IPS-NIHi7 (cell line): ENCODE data around the gene HOXB2.
"Not testable (repeated sequence)": the region's sequence is repeated elsewhere in the genome, so short reads cannot be mapped to it uniquely, and the experiment has no call there.

ENCODE experiments used
- DNase-seq: peaks from one replicate; pipeline ENCODE4 v3.0.0; 2012; ENCODE audit warnings: mixed read lengths; ENCODE audit errors: extremely low spot score

The HOXB2 gene

DNA sequence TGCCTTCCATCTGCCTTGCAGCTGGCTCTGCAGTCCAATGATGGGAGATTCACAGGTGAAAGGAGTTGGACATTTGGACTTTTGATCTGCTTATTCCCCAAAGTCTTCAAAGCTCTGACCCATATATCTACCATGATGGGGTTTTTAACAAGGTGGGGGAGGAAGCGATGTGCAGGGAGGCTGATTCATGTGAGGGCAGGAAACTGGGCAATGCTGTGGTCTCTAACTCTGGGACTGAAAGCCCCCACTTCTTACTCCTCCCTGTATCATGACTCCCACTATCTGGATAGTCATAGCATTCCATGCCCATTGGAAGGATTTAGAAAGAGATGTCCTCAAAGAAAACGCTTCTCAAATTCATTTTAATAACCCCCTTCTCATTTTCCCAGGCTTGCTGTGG, 30.4 kb downstream of the HOXB2 start:
- DNase-seq = no peak

DNA sequence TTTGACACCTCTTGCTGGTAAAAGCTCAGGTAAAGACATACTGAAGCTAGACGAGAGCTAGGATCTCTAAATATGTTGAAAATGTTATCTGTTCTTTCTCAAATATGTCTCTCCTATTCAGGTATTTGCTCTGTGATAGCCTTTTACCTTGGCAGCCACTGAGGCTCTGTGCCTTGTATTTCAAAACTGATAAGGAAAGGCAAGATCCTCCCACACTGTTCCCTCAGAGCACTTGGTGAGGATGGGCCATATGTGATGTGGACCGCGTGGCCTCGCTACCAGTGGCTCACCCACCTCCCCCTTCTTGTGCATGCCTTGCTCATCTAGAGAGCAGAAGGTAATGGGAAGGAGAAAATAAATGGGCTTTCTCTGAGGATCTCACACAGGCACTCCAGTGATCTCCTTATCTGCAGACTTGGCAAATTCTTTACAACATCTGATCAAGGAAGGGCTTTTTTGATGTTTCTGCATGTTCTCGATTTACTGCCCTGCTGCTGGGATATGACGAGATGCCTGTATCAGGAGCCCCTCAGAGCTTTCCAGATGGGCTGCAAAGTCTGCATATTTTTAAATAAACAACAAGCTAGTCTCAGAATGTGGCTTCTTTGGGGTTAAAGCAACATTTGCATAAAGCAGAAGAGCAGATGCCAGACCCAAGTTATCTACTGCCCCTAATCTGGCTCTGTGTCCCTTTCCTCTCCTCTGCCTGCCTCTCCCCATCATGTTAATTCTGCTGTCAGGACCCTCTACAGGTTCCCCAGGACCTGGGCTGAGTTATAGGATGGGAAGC, 31.0 kb downstream of the HOXB2 start:
- DNase-seq = no peak

DNA sequence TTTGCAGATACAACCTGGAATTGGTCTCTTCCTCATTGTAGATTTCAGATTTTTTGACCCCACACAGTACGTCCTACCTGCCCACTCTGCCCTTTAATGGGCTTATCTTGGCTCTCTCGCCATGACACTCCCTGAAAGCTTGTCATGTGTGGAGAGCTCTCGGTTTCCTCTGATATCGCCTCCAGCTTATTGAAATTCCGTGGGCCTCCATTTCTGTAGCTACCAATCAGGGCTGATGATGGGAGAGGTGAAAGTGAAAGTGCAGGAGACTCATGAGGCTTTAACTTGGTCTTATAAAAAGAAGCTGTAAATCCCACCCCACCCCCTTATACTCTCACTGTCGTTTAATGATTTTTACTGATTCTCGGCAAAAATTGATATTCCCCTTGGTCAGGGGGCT, 31.8 kb downstream of the HOXB2 start:
- no peak for DNase-seq

DNA sequence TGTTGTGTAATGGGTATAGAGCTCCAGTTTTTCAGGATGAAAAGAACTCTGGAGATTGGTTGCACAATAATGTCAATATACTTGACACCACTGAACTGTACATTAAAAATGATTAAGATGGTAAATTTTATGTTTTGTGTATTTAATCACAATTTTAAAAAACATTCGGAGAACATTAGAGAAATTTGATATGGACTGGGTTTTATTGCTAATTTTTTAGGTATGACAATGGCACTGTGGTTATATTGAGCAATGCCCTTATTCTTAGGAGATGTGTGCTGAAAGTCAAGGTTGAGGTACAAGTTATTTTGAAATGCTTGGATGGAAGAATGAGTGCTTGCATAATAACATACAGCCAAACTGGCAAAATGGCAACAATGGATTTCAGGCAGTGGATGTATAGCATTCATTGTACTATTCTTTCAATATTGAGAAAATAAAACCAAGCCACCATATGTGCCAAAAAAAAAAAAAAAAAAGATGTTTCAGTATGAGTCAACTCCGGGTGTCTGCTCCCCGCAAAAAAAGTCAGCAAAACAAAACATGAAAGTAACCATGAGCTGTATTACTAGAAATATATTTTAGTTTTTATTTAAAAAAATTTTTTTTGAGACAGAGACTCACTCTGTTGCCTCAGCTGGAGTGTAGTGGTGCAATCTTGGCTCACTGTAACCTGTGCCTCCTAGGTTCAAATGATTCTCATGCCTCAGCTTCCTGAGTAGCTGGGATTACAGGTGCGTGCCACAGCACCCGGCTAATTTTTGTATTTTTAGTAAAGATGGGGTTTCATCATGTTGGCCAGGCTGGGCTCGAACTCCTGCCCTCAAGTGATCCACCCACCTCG, 33.9 kb downstream of the HOXB2 start:
- DNase-seq = no peak

DNA sequence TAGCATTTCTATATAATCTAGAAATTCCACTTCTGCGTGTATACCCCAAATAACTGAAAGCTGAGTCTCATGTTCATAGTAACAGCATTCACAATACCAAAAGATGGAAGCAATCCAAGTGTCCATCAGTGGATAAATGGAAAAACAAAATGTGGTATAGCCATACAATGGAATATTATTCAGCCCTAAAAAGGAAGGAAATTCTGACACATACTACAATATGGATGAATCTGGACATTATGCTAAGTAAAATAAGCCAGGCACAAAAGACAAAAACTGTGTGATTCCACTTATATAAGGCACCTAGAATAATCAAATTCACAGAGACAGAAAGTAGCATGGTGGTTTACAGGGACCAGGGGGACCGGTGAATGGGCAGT, 34.5 kb downstream of the HOXB2 start:
- DNase-seq = no peak

DNA sequence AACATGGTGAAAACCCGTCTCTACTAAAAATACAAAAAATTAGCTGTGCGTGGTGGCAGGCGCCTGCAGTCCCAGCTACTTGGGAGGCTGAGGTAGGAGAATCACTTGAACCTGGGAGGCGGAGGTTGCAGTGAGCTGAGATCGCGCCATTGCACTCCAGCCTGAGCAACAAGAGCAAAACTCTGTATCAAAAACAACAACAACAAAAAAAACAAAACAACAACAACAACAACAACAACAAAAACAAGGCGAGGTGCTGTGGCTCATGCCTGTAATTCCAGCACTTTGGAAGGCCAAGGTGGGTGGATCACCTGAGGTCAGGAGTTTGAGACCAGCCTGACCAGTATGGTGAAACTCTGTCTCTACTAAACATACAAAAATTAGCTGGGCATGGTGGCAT, 35.2 kb downstream of the HOXB2 start:
- not testable (repeated sequence) for DNase-seq

DNA sequence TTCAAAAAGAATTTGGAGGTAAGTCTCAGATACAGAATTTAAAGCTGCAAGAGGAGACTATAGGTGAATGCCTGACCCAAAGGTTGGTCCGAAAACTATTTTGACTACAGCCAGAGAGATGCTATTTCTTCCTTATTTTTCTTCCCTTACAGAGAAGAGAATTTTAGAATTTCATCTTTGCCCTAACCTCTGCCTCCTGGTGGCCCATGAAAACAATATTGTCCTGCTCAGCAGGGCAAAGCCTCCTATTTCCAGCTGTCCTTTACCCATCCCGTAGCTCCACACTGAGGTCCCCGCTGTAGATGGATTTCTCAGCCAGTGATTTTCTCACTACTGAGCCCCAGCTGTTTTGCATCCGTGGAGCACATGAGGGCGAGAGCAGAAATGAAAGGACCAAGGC, 38.7 kb downstream of the HOXB2 start:
- DNase-seq = no peak

DNA sequence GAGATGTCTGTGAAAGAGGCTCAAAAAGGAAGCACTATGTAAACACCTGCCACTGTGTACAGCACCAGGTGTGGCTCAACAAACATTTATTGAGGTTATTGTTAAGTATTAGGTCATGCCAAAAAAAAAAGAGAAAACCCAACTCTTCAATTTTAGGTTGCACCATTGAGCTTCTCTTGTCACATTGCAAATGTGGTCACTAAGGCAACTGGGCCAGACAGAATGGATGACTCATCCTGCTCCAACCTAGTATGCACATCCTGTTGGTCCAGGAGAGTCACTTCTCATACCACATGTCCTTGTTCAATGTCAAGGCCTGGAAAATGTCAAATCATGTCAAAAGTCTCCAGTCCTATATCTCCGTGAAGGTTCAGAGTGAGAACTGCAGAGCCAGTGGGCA, 39.1 kb downstream of the HOXB2 start:
- DNase-seq = no peak

DNA sequence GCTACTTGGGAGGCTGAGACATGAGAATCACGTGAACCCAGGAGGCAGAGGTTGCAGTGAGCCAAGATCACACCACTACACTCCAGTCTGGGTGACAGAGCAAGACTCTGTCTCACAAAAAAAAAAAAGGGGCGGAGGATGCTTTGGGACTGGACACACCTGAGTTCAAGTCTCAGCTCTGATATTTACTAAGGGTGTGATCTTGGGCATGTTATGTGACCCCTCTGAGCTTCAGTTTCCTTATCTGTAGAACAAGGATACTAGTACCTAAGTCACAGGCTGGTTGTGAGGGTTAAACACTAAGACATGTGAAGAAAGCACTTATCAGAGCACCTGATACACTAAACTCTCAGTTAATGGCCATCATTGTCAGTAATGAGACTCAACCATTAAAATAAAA, 40.0 kb downstream of the HOXB2 start:
- no peak for DNase-seq

DNA sequence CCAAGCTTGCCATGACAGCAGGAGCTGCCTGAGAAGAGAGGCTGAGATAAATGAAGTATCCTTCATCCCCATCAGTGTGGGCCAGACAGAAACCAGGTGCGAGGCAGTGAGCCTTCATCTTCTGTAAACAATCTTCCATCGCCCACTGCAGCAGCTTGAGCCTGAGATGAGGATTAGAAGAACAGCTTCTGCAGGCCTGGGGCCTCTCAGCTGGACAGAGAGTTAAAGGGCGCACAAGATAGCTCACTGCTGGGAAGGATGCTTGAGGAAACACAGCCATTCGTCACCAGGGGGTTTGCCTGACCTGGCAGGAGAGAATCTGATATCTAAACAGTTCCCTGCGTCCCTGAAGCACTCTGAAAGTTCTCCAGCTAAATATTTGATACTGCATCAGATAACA, 41.2 kb downstream of the HOXB2 start:
- no peak for DNase-seq

DNA sequence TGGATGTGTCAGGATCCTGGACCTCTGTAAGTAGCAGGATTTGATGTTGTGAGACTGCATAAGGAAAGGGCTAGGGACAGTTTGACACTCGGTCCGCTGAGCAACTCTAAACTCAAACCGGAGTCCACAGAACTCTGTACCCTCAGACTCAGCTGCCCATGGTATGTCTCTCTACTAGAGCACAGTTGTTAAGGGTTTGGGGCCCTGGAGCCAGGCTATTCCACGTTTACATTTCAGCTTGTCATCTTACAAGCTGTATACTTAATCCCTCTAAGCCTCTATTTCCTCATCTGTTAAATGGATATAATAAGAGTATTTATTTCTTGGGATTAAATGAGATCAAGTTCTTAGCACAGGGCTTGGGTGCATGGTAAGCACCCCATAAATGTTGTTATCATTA, 42.0 kb downstream of the HOXB2 start:
- DNase-seq = no peak

DNA sequence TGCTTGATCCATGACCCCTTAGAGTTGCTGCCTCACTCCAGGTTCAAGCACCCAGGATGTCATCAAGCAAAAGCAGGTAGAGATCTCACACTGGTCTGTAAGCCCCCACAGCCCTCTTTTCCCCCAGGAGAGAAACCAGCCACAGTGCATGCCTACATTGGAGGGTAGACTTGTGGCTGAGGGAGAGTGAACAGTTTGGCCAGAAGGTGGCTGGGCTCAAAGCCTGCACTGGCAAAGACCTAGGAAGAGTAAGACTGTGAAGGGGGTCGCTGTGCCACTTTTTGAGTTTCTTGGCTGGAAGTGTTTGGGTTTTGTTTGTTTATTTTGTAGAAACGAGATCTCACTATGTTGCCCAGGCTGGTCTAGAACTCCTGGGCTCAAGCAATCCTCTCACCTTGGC, 42.6 kb downstream of the HOXB2 start:
- no peak for DNase-seq

DNA sequence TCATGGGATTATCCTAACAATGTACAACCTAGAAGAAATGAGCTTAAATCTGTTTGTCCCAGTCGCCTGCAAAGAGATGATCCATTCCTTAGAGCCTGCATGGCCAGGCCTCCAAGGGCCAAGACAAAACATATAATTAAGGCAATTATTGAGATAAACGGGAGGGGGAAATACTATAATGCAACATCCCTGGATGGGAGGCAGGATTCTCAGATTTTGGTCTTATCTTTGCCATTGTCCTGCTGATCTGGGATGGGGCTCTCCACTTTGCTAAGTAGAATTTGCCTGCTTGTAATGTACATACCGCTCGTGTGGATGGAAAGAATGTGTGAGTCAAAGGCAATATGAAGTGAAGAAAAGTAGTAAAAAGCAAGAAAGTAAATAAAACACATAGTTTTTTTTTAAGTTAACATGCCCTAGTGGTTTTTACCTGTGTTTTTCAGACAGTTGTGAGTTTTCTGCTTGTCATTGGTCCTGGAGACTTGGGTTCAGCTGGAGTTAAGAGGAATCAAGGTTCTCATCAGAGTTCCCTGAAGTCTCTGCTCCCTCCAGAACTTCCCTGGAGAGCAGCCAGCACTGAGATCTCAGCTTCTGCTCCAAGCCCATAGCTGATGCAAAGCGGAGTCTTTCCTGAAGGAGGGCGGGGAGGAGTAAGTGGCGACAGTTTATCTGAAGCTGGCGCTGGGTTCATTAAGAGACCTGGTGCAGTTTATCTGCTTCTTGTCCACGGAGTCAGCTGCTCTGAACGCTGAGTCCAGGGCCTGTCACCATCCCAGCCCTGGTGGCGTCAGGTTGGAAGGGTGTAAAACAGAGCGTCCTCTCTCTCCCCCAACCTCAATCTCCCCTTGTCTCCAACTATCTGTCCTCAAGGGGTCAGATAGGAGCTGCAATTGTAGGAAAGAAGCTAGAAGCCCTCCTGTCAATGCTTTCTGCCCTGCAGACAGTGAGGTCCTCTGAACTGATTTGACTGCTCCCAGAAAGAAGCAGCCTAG, 44.2 kb downstream of the HOXB2 start:
- DNase-seq = peak; percentile 50

DNA sequence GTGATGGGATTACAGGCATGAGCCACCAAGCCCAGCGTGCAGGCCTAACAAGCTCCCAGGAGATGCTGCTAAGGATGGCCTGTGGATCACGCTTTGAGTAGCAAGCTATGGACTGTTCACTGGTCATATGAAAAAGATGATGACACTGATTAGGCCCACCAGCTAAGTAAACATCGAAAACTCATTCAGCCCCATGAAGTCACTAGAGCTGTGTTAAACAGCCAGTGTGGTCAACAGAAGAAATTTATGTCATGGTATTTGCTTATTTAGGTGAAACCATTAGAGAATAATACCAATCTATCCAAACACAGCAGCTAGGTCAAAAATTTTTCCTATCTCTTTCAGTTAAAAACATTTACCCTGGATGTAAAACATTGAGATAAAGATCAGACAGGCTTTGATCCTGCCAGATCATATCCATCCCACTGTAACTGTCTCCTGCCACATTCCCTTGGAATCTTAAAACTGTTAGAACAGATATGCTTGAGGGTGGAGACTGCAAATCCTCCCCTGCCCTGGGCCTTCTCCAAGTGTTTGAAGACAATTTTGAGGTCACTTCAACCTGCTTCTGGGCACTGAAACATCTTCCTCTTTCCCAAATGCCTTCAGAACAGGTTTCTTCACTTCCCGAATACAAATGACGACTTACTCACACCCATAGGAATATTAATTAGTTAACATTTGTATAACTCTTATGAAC, 45.0 kb downstream of the HOXB2 start:
- no peak for DNase-seq

DNA sequence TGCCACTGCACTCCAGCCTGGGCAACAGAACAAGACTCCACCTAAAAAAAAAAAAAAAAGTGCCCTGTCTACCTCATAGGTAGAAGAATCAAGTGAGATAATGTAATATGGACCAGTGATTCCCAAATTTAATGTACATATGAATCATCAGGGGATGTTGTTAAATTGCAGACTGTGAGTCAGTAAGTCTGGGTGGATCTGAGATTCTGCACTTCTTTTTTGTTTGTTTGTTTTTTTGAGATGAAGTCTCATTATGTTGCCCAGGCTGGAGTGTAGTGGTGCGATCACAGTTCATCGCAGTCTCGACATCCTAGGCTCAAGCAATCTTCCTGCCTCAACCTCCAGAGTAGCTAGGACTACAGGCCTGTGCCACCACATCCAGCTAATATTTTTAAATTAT, 45.7 kb downstream of the HOXB2 start:
- no peak for DNase-seq

DNA sequence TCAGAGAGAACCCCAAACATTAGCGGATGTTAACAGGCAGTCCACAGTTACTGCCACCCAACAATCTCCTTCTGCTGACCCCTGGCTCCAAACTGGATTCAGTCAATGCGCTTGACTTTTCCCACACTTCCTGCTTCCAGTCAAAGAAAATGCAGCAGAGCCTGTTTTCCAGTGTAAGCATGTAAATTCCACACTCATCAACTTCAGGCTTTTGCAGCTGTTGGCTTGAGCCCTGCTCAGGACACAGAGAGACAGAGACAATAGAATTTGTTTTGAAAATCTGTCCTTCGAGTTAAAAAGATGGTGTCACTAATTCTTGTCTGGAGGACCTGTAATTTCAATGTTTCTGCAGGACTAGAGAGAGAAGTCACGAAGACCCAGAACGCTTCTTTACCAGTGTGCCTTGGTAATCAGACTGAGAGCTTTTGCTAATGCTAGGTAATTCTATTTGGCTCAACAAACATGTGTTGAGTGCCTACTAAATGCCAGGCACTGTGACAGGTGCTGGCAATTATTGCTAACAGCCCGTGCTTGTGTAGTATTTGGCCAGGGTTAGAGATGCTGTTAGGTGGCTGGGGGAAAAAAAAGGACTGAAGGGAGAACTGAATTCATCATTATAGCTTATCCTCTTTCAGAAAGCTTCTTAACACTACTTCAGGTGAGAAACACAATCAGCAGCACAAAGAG, 46.6 kb downstream of the HOXB2 start:
- DNase-seq = no peak

DNA sequence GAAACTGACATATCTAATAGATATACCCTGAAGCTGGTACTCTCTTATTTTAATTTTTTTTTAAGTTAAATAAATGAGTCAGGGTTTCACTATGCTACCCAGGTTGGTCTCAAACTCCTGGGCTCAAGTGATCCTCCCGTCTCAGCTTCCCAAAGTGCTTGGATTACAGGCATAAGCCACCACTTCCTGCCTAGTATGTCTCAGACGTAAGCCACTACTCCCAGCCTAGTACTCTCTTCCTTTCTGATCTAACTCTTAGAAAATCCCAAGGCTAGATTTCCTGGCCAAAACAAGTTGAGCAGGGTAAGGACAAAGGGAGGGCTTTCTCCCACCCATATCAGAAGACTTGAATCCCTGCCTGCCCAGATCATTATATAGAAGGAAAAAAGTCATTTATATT, 47.8 kb downstream of the HOXB2 start:
- no peak for DNase-seq

DNA sequence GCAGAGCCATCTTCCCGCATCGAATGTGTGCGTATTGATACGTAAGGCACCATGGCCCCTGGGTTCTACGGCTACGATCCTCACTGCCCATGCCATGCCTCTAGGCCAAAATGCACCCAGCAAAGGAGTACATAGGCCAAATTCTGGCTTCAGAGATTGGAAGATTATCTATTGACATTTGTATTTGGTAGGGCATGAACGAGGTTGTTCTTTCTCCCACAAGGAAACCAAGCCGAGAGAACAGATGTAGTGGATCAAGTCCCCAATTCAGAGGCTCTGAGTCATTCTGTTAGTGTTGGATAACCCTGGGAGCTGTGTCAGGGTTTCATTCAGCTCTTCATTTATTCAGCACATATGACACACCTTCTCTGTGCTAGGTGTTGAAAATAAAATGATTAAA, 50.6 kb downstream of the HOXB2 start:
- DNase-seq = no peak
